ENCODE data around the gene KDM2B. TPM values are rescaled to one million over a fixed set of nuclear protein-coding genes. Genes with fewer than 3 reads are reported as not detected.

KDM2B gene
- total RNA-seq, 4 donors from 2014 or later, result 20.7 to 26.3 (median 23.9) TPM

GRCh38 chr12:121423682-121424623, 156.9 kb downstream of the KDM2B start:
- Histone ChIP-seq H3K4me3 (no peak overlapping the region), H3K4me1 (no peaks in the 10 kb centered on the region), H3K27me3 (no peaks in the 10 kb centered on the region), H3K36me3 (peaks cover 18 to 100% (median 26%) of the 10 kb centered on the region in 3 donors), H3K9me3 (no peaks in the 10 kb centered on the region), H3K27ac (no peak overlapping the region)
- no peak for DNase-seq
- intact Hi-C loops (cut with DNase I), result no loop called here
- WGBS, 2 donors, result 87 to 91% methylated on average over 12 to 13 of the region's 13 CpGs
- no peak for TF ChIP-seq POLR2A (IDR thresholded peaks at IDR 0.05)
- TF ChIP-seq CTCF (IDR thresholded peaks at IDR 0.05), result no peak

- Histone ChIP-seq H3K4me1 (no peaks in the 10 kb centered on the region), H3K27ac (no peak overlapping the region), H3K36me3 (peaks cover 17 to 100% (median 22%) of the 10 kb centered on the region in 3 donors), H3K27me3 (no peaks in the 10 kb centered on the region), H3K9me3 (no peaks in the 10 kb centered on the region), H3K4me3 (no peak overlapping the region)
- WGBS, 2 donors, result 90% methylated on average over 8 to 9 of the region's 14 CpGs
- TF ChIP-seq POLR2A (IDR thresholded peaks at IDR 0.05) (no peak), CTCF (IDR thresholded peaks at IDR 0.05) (no peak)
- no peak for DNase-seq
- intact Hi-C loops (cut with DNase I), result no loop called here
Observed at GRCh38 chr12:121423253-121423652, 157.6 kb downstream of the KDM2B start.

GRCh38 chr12:121420109-121420508, 160.7 kb downstream of the KDM2B start:
- Histone ChIP-seq H3K4me1 (no peaks in the 10 kb centered on the region), H3K4me3 (no peak overlapping the region), H3K27ac (no peak overlapping the region), H3K27me3 (no peaks in the 10 kb centered on the region), H3K36me3 (peaks cover 8 to 96% (median 18%) of the 10 kb centered on the region in 3 donors), H3K9me3 (no peaks in the 10 kb centered on the region)
- intact Hi-C loops (cut with DNase I), result no loop called here
- WGBS, 2 donors, result 90 to 96% methylated on average over 6 of the region's 6 CpGs
- DNase-seq, result no peak
- no peak for TF ChIP-seq POLR2A (IDR thresholded peaks at IDR 0.05)

GRCh38 chr12:121417847-121418246, 163.0 kb downstream of the KDM2B start:
- Histone ChIP-seq H3K4me3 (no peak overlapping the region), H3K9me3 (no peaks in the 10 kb centered on the region), H3K27ac (no peak overlapping the region), H3K27me3 (no peaks in the 10 kb centered on the region), H3K4me1 (no peaks in the 10 kb centered on the region), H3K36me3 (peaks cover 0 to 90% (median 7%) of the 10 kb centered on the region in 3 donors)
- TF ChIP-seq CTCF (IDR thresholded peaks at IDR 0.05) (no peak), POLR2A (IDR thresholded peaks at IDR 0.05) (no peak)
- DNase-seq, result no peak
- WGBS, 2 donors, result 94 to 96% methylated on average over 4 to 6 of the region's 6 CpGs
- intact Hi-C loops (cut with DNase I), result no loop called here

GRCh38 chr12:121413917-121414316, 166.9 kb downstream of the KDM2B start:
- no peaks in the 10 kb centered on the region for H3K27me3 ChIP-seq
- no peak for DNase-seq
- no peaks in the 10 kb centered on the region for H3K9me3 ChIP-seq
- intact Hi-C loops (cut with DNase I), result no loop called here
- H3K36me3 ChIP-seq, result peaks cover 0 to 64% (median 3%) of the 10 kb centered on the region in 3 donors
- H3K4me3 ChIP-seq, result no peak overlapping the region
- no peak overlapping the region for H3K27ac ChIP-seq
- 75 to 86% methylated on average over 1 of the region's 1 CpG for WGBS, 2 donors
- H3K4me1 ChIP-seq, result no peaks in the 10 kb centered on the region
- TF ChIP-seq POLR2A (IDR thresholded peaks at IDR 0.05) (no peak), CTCF (IDR thresholded peaks at IDR 0.05) (no peak)

Data from esophagus squamous epithelium (tissue), 5 donors.